ENCODE results near the gene FSD2.
"Not testable (repeated sequence)": the region's sequence is repeated elsewhere in the genome, so short reads cannot be mapped to it uniquely, and the experiment has no call there.

The FSD2 gene

DNA sequence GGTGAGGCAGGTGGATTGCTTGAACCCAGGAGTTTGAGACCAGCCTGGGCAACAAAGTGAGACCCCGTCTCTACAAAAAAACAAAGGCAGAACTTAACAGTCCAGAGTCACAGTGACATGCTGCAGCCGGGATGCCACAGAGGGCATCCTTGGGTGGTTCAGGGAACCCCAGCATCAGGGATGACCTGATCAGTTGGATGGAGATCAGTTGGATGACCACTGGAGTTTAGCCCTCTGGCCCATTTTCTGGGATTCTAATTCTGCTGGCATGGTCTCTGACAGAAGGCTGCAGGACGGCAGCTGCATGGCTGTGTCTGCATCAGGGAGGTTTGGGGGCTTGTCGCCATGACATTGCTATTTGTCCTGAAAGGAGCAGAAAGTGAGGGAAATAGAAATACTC is 23.4 kb upstream of the FSD2 start:
- no peak for FAIRE-seq

DNA sequence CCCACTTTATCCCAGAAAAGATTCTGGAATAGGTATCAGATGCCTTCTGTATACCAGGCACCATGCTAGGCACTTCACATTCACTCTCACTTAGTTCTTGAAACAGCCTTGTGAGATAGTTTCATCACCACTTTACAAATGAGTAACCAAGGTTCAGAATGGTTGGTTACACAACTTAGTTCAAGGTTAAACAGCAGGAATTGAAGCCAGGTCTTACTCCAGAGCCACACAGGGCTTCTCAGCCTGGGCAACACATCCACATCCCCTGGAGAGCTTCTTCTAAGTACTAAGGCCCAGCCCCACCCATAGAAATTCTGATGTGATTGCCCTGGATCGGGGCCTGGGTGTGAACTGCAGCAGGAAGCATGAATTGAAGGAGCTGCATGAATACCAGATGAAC is 22.2 kb upstream of the FSD2 start:
- FAIRE-seq = no peak

DNA sequence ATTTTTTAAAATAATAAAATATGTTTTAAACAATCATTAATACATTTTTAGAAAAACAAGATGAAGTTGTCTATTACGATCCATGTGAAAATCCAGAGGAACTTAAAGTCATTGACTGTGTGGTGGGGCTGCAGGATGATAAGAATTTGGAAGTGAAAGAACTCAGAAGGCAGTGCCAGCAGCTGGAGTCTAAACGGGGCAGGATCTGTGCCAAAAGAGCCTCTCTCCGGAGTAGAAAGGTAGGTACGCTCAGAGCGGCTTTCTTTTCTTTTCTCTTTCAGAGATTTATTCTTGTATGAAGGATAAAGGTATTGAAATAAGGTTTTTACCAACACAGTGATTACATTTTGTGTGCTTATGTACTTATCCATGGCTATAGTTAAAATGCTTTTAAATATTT is 17.2 kb upstream of the FSD2 start:
- no peak for FAIRE-seq

DNA sequence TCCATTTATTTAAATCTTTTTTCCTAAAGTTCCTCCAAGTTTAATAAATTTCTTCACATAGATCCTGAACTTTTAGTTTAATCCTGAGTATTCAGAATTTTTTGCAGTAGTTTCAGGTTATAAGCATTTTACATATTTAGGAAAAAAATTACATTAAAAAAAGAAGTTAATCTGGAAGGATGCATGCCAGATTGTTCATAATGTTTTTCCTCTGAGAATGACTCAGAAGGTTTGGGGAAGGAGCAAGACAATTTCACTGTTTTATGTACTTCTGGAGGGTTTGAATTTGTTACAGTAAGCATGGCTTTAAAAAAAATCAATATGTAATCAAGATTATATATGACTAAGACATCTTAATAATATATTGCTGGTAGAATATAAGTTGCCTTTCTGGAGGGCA is 16.0 kb upstream of the FSD2 start:
- not testable (repeated sequence) for FAIRE-seq

DNA sequence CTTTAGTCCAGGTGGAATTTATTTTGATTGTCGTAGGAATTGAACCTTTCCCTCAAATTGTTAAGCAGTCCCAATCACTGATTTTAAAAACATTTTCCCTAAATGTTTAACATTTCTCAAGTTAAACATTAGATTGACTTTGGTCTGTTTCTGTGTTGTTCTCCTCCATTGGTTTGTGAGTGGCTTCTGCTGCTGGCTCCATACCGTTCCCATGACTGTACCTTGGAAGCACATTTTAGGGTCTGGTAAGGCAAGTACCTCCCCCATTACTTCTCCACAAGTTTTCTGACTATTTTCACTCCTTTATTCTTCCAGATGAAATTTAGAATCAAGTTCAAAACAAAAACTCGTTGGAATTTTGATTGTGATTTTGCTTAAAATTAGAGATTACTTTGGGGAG is 15.5 kb upstream of the FSD2 start:
- FAIRE-seq = not testable (repeated sequence)

DNA sequence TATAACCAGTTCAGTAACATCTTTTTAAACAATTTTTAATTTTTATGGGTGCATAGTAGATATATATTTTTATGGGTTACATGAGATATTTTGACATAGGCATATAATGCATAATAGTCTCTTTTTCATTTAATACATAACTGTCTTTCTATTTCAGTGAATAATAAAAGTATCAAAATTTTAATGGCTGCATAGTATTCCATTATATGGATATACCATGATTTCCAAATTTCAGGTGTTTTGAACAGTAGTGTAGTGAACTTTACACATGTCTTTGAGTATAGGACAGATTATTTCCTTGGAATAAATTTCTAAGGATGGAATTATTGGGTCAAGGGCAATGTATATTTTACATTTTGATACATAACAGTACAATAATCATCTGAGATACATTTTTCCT is 14.3 kb upstream of the FSD2 start:
- FAIRE-seq = no peak

DNA sequence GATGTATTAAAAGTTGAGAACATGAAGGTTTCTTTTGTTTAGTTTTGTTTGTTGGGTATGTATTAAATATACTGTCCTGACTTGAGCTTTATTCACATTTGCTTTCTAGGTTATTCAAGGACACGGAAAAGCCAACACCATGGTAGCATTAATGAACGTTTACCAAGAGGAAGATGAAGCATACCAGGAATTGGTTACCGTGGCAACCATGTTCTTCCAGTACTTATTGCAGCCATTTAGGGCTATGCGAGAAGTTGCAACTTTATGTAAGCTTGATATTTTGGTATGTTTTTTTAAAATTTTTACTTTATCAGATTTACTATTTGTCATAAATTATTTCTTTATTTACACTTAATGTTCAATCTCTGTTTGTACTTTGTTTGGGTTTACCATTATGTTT is 7.1 kb upstream of the FSD2 start:
- no peak for FAIRE-seq

DNA sequence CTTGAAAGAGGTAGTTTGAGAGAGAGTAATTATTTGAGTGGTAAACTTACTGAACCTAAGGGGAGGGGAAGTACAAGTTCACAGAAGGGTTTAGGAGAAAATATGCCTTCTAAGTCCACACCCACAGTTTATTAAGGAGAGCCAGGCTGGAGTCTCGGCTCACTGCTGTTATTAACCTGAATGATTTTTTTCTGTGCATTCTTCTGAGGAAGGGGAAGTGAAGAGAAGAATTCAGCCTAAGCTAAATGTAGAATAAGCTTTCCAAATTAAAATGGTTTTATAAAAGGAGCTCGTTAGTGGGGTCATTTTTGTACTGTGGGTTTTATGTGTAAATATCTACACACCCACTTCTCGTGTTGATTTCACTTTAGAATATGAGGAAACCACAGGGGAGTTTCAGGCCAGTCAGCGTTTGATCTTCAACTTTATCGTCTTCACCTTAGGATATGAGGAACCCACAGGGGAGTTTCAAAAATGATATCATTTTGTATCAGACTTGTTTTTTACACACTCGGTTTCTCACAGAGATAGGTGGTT is 5.1 kb upstream of the FSD2 start:
- no peak for FAIRE-seq

DNA sequence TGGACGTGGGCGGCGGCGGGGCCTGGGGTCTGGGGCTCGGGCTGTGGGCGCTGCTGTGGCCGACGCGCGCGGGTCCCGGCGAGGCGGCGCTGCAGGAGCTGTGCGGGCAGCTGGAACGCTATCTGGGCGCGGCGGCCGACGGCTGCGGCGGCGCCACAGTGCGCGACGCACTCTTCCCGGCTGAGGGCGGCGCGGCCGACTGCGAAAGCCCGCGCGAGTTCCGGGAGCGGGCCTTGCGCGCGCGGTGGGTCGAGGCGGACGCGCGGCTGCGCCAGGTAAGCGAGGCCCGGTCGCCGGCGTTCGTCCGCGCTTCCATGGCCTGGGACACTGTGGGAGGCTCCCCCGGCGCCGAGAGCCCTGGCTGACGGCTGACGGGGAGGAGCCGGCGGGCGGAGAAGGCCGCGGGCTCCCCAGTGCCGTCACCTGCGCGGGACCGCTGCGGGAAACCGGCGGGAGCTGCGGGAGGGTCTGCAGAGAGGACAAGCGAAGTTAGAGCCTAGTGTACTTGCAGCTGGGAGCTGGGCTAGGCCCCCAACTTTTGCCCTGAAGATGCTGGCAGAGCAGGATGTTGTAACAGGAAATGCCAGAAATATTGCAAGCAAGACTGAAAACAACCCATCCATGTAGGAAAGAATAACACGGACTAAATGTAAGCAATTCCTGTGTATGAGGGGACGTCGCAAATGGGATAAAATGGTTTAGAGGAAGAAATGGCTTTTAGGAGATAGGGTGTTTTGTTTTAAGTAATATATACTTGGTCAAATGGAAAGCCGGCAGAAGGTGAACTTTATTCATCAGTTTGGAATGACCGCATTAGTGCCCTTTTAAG is 4.4 kb upstream of the FSD2 start:
- no peak for FAIRE-seq

DNA sequence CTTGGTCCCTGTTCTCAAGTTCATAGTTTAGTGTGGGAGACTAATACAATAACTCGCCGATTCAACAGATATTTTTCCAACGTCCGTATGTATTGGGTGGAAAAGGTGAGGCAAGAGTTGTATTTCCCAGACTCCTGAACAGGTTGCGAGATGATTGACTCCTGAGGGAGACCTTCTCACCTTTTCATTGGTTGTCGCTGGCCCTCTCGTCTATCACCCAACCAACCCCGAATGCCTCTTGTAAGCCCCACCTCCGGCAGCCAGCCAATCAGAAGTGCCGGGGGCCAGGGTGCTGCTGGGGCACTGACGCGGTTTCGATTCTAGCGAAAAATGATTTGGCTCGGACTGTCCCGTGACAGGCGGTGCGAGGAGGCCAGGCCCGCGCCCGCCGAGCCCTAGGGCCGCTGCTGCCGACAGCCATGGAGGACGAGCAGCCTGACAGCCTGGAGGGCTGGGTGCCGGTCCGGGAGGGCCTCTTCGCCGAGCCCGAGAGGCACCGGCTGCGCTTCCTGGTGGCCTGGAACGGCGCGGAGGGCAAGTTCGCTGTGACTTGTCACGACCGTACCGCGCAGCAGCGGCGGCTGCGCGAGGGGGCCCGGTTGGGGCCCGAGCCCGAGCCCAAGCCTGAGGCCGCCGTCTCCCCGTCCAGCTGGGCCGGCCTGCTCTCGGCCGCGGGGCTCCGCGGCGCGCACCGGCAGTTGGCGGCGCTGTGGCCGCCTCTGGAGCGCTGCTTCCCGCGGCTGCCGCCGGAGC is 3.6 kb upstream of the FSD2 start, which contains the start of gene WHAMM:
TSS of gene WHAMM (plus strand) at position 321 of the 753 bp plus-strand sequence. CDS start at position 420, 99 bp downstream.
- FAIRE-seq = peak; percentile 90

DNA sequence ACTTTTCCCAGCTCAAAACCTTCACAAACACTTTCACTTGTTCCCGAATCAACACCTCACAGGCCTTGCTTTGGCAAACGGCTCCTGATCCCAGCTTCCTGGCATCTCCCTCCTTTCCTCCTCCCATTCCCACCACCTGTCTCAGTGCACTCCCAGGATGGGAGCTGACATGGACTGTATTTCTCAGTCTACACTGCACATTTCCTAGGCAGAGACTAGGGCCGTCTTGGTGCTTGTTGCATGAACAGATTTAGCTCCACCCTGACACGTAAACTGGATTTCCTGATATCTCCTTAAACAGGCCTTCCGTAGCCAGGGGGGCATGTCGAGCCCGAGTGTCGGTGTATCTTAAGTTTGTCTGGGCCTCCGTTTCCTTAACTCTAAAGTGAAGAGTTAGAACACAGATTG is 2.8 kb upstream of the FSD2 start:
- no peak for FAIRE-seq

DNA sequence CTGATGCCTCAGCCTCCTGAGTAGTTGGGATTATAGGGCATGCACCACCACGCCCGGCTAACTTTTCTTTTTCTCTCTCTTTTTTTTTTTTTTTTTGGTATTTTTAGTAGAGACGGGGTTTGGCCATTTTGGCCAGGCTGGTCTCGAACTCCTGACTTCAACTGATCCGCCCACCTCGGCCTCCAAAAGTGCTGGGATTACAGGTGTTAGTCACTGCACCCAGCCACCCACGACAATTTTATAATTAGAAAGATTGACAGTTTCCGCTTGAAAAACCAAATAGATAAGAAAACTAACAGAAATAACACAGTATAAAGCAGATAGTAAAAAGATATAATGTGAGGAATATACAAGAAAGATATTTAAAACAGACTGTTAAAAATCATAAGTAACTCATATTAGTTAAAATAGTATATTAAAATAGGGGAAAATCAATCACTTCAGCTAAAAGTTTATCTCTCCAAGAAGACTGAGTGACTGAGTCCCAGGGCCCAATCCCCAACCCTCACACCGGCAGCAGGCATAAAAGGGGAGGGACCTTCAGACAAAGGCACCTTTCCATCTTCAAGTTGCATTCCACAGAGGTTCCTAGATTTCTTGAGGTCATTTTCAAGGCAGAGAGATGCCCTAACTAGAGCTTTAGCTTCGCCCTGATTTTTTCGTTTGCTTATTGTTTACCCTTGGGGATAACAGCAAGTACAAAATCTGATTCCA is 2.2 kb upstream of the FSD2 start:
- FAIRE-seq = no peak

DNA sequence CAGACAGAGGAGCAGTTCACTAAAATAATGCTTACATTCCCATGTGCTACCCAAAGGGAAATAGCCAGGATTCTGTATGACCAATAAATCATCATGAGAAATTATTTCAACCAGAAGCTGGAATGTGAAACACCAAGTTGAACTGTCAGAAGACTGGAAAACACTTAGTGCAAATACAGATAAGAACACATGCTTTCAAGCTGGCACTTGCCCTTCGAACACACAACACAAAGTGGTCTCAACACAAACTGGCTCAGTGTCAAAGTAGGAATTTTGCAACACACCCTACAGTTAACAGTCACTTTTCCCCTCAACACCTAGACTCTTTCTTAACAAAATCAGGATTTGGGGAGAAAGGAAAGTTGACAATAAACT is 1.3 kb downstream of the FSD2 start:
- FAIRE-seq = no peak

DNA sequence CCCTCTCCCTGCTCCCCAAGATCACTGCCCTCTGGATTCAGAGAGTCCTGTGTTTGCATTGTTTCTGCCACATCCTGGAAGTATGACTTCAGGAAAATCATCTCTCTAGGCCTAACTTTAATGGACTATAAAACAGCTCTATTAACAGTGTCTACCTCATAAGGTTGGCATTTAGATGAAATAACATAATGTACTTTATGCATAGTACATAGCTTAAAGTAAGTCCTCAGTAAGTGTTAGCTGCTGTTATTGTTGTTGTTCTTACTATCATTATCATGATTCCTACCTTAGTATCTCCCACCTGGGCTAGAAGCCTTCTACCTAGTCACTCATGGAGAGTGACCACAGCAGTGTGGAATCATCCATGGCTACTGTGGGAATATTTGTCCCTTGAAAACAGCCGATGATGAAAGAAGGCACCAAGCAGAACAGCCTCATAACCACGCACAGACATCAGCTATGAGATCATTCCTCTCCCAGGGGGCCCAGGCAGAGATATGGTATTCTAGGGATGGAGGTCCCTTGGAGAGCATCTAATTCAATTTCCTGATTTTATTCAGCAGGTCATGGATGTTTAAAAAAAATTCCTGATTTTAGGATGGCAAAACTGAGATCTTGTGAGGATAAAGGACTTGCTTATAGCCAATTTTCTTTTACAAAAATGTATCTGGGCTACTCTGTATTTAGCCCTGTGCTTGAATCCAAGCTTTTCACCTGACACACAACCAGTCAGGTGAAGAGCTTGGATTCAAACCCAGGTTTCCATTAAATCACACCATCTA is 1.9 kb downstream of the FSD2 start:
- no peak for FAIRE-seq

DNA sequence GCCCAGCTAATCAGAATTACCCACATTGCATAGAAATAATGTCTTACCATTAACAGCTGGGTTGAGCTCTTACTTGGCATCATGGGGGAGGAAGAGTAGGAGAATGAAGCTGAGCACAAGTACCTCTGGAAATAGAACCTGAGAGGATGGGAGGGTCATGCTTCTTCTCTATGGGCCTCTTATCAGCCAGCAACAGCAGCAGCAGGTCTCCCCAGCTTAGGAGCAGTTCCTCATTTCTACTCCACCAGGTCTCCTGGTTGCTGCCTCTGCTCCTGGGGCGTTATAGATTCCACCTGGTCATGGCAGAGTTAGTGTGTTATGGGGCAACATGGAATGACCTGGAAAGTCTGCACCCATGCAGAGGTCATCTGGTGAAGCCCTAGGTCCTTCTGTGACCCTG is 3.4 kb downstream of the FSD2 start:
- FAIRE-seq = no peak

DNA sequence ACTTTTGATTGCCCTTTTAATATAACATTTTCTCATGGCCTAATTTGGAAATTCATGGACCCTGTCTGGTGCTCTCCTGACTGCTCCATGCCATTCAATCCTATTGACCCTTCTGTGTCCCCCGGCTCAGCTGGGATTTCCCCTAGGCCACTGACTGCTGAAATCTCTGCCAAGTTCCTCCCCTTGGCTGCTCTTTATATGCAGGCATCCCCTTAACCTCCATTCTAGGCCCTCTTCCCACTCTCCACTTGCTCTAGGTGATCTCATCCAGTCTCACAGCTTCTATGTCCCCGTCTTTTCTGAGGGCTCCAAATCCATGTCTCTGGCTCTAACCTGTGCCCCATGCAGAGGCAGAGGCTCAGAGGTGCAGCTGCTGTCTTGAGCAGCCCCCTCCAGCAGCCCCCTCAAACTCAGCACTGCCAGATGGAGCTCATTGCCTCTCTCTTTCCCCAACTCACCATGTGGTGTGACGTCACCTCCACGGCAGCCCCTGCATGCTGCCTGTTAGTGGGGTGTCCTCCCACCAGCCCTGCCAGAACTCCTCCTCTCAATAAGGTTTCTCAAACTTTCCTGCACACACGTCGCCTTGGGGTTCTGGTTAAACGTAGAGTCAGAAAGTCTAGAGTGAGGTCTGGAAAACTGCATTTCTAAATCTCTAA is 6.6 kb downstream of the FSD2 start:
- no peak for FAIRE-seq

DNA sequence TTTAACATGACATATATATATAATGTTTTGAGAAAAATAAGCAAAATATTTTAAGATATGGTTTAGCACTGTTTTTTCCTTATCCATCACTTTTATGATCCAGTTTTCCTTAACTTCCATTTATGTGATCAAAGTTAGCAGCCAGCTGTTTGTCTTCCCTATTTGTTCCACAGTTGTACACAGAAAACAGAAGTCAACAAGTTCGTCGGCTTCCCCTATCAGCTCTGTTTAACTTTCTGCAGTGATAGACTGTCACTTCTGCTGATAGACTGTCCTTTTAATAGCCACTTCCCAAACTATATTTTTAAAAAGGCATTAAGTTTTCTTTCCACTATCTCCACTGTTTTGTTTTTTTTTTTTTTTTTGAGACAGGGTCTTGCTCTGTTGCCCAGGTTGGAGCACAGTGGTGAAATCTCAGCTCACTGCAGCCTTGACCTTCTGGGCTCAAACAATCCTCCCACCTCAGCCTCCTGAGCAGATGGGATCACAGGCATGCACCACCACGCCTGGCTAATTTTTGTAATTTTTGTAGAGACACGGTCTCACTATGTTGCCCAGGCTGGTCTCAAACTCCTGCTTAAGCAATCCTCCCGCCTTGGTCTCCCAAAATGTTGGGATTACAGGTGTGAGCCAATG is 7.2 kb downstream of the FSD2 start:
- FAIRE-seq = no peak

DNA sequence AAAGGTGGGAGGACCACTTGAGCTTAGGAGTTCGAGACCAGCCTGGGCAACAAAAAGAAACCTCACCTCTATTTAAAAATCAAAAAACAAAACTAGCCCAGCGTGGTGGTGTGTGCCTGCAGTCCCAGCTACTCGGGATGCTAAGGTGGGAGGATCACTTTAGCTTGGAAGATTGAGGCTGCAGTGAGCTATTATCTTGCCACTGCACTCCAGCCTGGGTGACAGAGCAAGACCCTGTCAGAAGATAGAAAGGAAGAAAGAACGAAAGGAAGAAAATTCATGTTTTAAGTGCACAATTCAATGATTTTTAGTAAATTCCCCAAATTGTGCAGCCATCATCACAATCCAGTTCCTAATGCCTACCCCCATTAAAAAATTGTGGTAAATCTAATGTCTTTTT is 7.8 kb downstream of the FSD2 start:
- no peak for FAIRE-seq

DNA sequence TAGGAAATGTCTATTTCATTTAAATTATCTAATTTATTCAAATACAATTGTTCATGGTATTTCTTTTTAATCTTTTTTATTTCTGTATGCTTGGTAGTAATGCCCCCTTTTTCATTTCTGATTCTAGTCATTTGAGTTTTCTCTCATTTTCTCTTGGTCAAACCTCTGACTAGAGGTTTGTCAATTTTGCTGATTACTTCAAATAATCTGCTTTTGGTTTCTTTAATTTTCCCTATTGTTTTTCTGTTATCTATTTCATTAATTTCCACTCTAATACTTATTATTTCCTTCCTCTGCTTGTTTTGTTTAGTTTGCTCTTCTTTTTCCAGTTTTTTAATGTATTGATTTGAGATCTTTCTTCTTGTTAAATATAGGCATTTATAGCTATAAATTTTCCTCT is 12.1 kb downstream of the FSD2 start:
- no peak for FAIRE-seq

DNA sequence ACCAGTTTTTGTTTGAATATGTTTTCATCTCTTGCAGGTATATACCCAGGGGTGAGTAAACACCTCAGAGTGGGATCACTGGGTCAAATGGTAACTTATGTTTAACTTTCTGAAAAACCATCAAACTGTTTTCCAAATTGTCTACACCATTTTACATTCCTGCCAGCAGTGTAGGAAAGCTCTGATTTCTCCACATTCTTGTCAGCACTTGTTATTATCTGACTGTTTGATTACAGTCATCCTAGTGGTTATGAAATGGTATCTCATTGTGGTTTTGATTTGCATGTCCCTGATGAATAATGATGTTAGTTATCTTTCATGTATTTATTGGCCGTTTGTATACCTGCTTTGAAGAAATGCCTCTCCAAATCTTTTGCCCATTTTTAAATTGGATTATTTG is 13.8 kb downstream of the FSD2 start:
- FAIRE-seq = no peak

DNA sequence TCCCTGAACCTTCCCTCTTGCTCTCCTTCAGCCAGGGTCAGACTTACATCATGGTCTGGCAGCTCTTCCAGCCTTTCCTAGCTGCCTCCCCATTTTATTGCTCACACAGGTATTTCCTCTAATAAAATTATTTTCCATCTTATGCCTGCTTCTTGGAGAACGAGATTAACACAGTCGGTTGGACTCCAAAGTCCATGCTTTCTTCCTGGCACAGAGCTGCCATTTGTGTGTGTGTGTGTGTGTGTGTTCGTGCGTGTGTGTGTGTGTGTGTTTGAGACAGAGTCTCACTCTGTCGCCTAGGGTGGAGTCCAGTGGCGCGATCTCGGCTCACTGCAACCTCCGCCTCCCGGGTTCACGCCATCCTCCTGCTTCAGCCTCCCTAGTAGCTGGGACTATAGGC is 15.5 kb downstream of the FSD2 start:
- no peak for FAIRE-seq
